Mammary epithelial cell (primary cell): Measurements from ENCODE around the gene TBX2.

Experiments used
- CTCF ChIP-seq, 2 donors: IDR thresholded peaks in 1 of 2; conservative IDR thresholded peaks in 1 of 2; 2 replicates each; pipeline ENCODE4 v1.5.1; 2011 to 2012; ENCODE audit warnings: inconsistent platforms in 2 of 2, low read length in 2 of 2, mild to moderate bottlenecking in 2 of 2, control low read depth in 1 of 2, low read depth in 1 of 2; ENCODE audit not compliant: insufficient read depth in 1 of 2; ENCODE audit errors: extremely low read depth in 1 of 2
- EZH2 ChIP-seq: IDR thresholded peaks from 2 replicates; pipeline ENCODE4 v1.6.1; 2012; ENCODE audit warnings: low read length, inconsistent platforms, borderline replicate concordance

- TF ChIP-seq CTCF (conservative IDR thresholded peaks at IDR 0.05 in 1 of 2, IDR thresholded peaks at IDR 0.05 in 1 of 2; ENCODE audit: extremely low read depth in 1 of 2, insufficient read depth in 1 of 2, low read depth in 1 of 2, low read length in 2 of 2): no peak
- no peak for TF ChIP-seq EZH2
These were observed 5.6 kb upstream of the TBX2 start for GRCh38 chr17:61393904-61394629.
